CD4-positive, alpha-beta T cell treated with Interleukin-15 for 1 hour (primary cell): Measurements from ENCODE around the gene DLX6.

Experiments used
- DNase-seq: peaks from one replicate; pipeline ENCODE4 v3.0.0-alpha.2; 2020

DLX6 gene

GRCh38 chr7:96996111-96996957 is 9.0 kb upstream of the DLX6 start:
- DNase-seq, result no peak

- no peak for DNase-seq
Observed at GRCh38 chr7:96996958-96997511, 8.3 kb upstream of the DLX6 start.

- DNase-seq, result no peak
Observed at GRCh38 chr7:96997512-96998032, 7.8 kb upstream of the DLX6 start.

GRCh38 chr7:96998333-96998732 is 7.0 kb upstream of the DLX6 start:
- DNase-seq, result no peak

GRCh38 chr7:96998744-96999143 is 6.6 kb upstream of the DLX6 start:
- DNase-seq, result no peak

- DNase-seq, result no peak
Observed at GRCh38 chr7:97001221-97001620, 4.1 kb upstream of the DLX6 start.

GRCh38 chr7:97001656-97002554 is 3.4 kb upstream of the DLX6 start:
- DNase-seq, result no peak

GRCh38 chr7:97002555-97003261 is 2.6 kb upstream of the DLX6 start:
- DNase-seq, result no peak

- no peak for DNase-seq
Observed at GRCh38 chr7:97003262-97004246, 1.8 kb upstream of the DLX6 start.

GRCh38 chr7:97004247-97005182 is 838 bp upstream of the DLX6 start:
- DNase-seq, result no peak

- no peak for DNase-seq
Observed at GRCh38 chr7:97006055-97006815, 882 bp downstream of the DLX6 start.

- no peak for DNase-seq
Observed at GRCh38 chr7:97006816-97007582, 1.6 kb downstream of the DLX6 start.

GRCh38 chr7:97007583-97007861 is 2.2 kb downstream of the DLX6 start:
- DNase-seq, result no peak

GRCh38 chr7:97008275-97008917 is 3.0 kb downstream of the DLX6 start:
- no peak for DNase-seq

- no peak for DNase-seq
Observed at GRCh38 chr7:97009753-97010732, 4.7 kb downstream of the DLX6 start.

- DNase-seq, result no peak
Observed at GRCh38 chr7:97011104-97011503, 5.8 kb downstream of the DLX6 start.
